ENCODE results near the gene WDTC1. TPM values are rescaled to one million over a fixed set of nuclear protein-coding genes. Genes with fewer than 3 reads are reported as not detected.

Gene WDTC1
- total and polyA plus RNA-seq, 2 of the 13 experiments (the other 11 are each of a cell fraction or from before 2014, with no cell fraction given) = 5.5 TPM

DNA sequence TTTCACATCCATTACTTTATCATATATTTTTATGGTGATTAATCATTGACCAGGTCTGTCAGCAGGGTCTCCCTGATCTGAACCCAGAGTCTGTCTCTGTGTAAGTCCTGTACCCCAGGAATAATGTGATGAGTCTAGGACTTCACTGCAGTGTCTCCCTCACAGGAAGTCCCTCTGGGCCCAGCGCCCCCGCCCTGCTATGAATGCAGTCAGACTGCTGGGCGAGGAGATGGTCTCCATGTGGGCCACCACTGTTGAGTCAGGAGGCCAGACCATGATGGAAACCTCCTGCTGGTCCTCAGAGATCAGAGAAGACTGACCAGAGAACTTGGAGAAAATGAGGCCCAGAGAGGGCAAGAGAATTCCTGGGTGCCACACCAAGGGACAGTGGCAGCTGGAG lies 97.0 kb downstream of the WDTC1 start (continued):
- TF ChIP-seq, protein P1, sequence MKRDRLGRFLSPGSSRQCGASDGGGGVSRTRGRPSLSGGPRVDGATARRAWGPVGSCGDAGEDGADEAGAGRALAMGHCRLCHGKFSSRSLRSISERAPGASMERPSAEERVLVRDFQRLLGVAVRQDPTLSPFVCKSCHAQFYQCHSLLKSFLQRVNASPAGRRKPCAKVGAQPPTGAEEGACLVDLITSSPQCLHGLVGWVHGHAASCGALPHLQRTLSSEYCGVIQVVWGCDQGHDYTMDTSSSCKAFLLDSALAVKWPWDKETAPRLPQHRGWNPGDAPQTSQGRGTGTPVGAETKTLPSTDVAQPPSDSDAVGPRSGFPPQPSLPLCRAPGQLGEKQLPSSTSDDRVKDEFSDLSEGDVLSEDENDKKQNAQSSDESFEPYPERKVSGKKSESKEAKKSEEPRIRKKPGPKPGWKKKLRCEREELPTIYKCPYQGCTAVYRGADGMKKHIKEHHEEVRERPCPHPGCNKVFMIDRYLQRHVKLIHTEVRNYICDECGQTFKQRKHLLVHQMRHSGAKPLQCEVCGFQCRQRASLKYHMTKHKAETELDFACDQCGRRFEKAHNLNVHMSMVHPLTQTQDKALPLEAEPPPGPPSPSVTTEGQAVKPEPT (CRISPR knock-in tag; IDR thresholded peaks at IDR 0.05; ENCODE audit: low read depth) = no peak
- no peak for TF ChIP-seq NCOA5 (CRISPR knock-in tag; IDR thresholded peaks at IDR 0.05)

GRCh38 chr1:27331922-27332321 lies 97.5 kb downstream of the WDTC1 start:
- Histone ChIP-seq H3K4me2 (ENCODE audit: low read depth, low read length) (no peak overlapping the region), H3K79me2 (ENCODE audit: insufficient read depth, low read length) (peaks cover 10% of the 10 kb centered on the region), H3K9ac (ENCODE audit: insufficient read depth, low read depth, low read length) (no peak overlapping the region), H3K36me3 (replicated peaks in 1 of 2; ENCODE audit: control insufficient read depth in 1 of 2, insufficient read depth in 2 of 2, low read length in 2 of 2) (peaks cover 18 to 71% of the 10 kb centered on the region in 2 experiments), H2AFZ (ENCODE audit: low read length) (no peak overlapping the region), H3K27me3 (ENCODE audit: control insufficient read depth in 1 of 2, insufficient read depth in 2 of 2, low read length in 2 of 2) (no peaks in the 10 kb centered on the region), H4K20me1 (ENCODE audit: insufficient read depth, low read length) (no peaks in the 10 kb centered on the region), H3K4me1 (ENCODE audit: insufficient read depth, low read length) (no peaks in the 10 kb centered on the region), H3K4me3 (replicated peaks in 1 of 3; ENCODE audit: insufficient read depth in 1 of 3, low read depth in 2 of 3, low read length in 3 of 3) (no peak overlapping the region), H3K9me3 (ENCODE audit: low read length) (no peaks in the 10 kb centered on the region), H3K27ac (ENCODE audit: extremely low read length, insufficient read depth, low read length) (no peak overlapping the region)
- no TSS peak for BruUV-seq (replicated peaks)
- no peak for DNase-seq (ENCODE audit: low spot score)
- CTCF ChIA-PET (ENCODE audit: low intra/inter-chr PET ratio, low total read pairs) = no interaction called here
- intact Hi-C loops (cut with micrococcal nuclease; ENCODE audit: unreplicated experiment) = no loop called here
- no peak for ATAC-seq
- TF ChIP-seq NR3C1 (CRISPR knock-in tag; IDR thresholded peaks at IDR 0.05) (no peak), BRCA1 (CRISPR knock-in tag; IDR thresholded peaks at IDR 0.05) (no peak)
- TF ChIP-seq, protein P2, sequence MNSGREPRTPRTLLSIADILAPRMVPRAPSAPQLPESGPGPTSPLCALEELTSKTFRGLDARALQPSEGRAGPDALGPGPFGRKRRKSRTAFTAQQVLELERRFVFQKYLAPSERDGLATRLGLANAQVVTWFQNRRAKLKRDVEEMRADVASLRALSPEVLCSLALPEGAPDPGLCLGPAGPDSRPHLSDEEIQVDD (CRISPR knock-in tag; IDR thresholded peaks at IDR 0.05; ENCODE audit: borderline replicate concordance) = no peak
- in situ Hi-C loops (cut with HindIII; ENCODE audit: extremely low pct_ligation_motif_present, low pct_unique_long_range_greater_than_20kb) = no loop called here
- POLR2A ChIA-PET = interaction anchor here (1.2 kb wide), 1 partner anchor 10 kb away, joined by 5 read pairs; the partner anchor contains the start of gene SYTL1
- no peak for FAIRE-seq
- 93% methylated on average over 3 of the region's 5 CpGs for WGBS (ENCODE audit: low lambda C conversion rate)
